Ishikawa (cell line): ENCODE measurements around the gene CLK3.

Experiments used
- CEBPB ChIP-seq: IDR thresholded peaks from 2 replicates; pipeline ENCODE4 v1.6.1; 2012
- RAD21 ChIP-seq: IDR thresholded peaks from 2 replicates; pipeline ENCODE4 v1.6.1; 2012; ENCODE audit warnings: low read depth
- TAF1 ChIP-seq: IDR thresholded peaks from 2 replicates; pipeline ENCODE4 v1.6.1; 2012; ENCODE audit warnings: low read depth, mild to moderate bottlenecking

- TF ChIP-seq TAF1 (no peak), RAD21 (no peak), CEBPB (no peak)
These were observed 11.4 kb downstream of the CLK3 start for GRCh38 chr15:74626752-74627692.
